ENCODE data around the gene SMS. TPM values are rescaled to one million over a fixed set of nuclear protein-coding genes. Genes with fewer than 3 reads are reported as not detected.
A peak's percentile ranks its signal among the peaks of the same experiment; 100 is the strongest.
"Not testable (repeated sequence)": the region's sequence is repeated elsewhere in the genome, so short reads cannot be mapped to it uniquely, and the experiment has no call there.

Gene SMS
- total and polyA plus RNA-seq, 9 donors: 66.1 to 79.4 (median 70.9) TPM

- WGBS (ENCODE audit: insufficient coverage): 89% methylated on average over 2 of the region's 8 CpGs
- DNase-seq: no peak
- no peaks in the 10 kb centered on the region for H3K9me3 ChIP-seq (replicated peaks; ENCODE audit: control insufficient read depth, low read depth, low read length)
- no peak overlapping the region for H3K27ac ChIP-seq (ENCODE audit: low read length)
- peaks cover 20% of the 10 kb centered on the region for H3K4me1 ChIP-seq (ENCODE audit: control insufficient read depth, insufficient read depth, low read length)
- no peaks in the 10 kb centered on the region for H3K36me3 ChIP-seq (ENCODE audit: control insufficient read depth, insufficient read depth, low read length)
- H3K27me3 ChIP-seq (ENCODE audit: control insufficient read depth, insufficient read depth, low read length): peaks cover 6% of the 10 kb centered on the region
- no peak overlapping the region for H3K4me3 ChIP-seq (ENCODE audit: low read length)
These were observed 8.5 kb downstream of the SMS start for GRCh38 chrX:21948897-21949578.

- Histone ChIP-seq H3K36me3 (ENCODE audit: control insufficient read depth, insufficient read depth, low read length) (no peaks in the 10 kb centered on the region), H3K27me3 (ENCODE audit: control insufficient read depth, insufficient read depth, low read length) (peaks cover 11% of the 10 kb centered on the region), H3K9me3 (replicated peaks; ENCODE audit: control insufficient read depth, low read depth, low read length) (no peaks in the 10 kb centered on the region), H3K27ac (ENCODE audit: low read length) (no peak overlapping the region), H3K4me1 (ENCODE audit: control insufficient read depth, insufficient read depth, low read length) (peaks cover 16% of the 10 kb centered on the region), H3K4me3 (ENCODE audit: low read length) (no peak overlapping the region)
- no peak for DNase-seq
- WGBS (ENCODE audit: insufficient coverage): no CpG with 5 or more reads among the region's 5 CpGs
These were observed 9.2 kb downstream of the SMS start for GRCh38 chrX:21949689-21950088.

- not testable (repeated sequence) for DNase-seq; H3K9me3 ChIP-seq (replicated peaks; ENCODE audit: control insufficient read depth, low read depth, low read length); H3K4me3 ChIP-seq (ENCODE audit: low read length); H3K36me3 ChIP-seq (ENCODE audit: control insufficient read depth, insufficient read depth, low read length); H3K27ac ChIP-seq (ENCODE audit: low read length)
- Histone ChIP-seq H3K27me3 (ENCODE audit: control insufficient read depth, insufficient read depth, low read length) (peaks cover 15% of the 10 kb centered on the region), H3K4me1 (ENCODE audit: control insufficient read depth, insufficient read depth, low read length) (peaks cover 16% of the 10 kb centered on the region)
- WGBS (ENCODE audit: insufficient coverage): no CpG with 5 or more reads among the region's 1 CpG
These were observed 10.0 kb downstream of the SMS start for GRCh38 chrX:21950557-21950956.

- no peaks in the 10 kb centered on the region for H3K9me3 ChIP-seq (replicated peaks; ENCODE audit: control insufficient read depth, low read depth, low read length)
- DNase-seq: no peak
- WGBS (ENCODE audit: insufficient coverage): 56% methylated on average over 1 of the region's 6 CpGs
- no peak overlapping the region for H3K4me3 ChIP-seq (ENCODE audit: low read length)
- H3K36me3 ChIP-seq (ENCODE audit: control insufficient read depth, insufficient read depth, low read length): no peaks in the 10 kb centered on the region
- no peak overlapping the region for H3K27ac ChIP-seq (ENCODE audit: low read length)
- H3K27me3 ChIP-seq (ENCODE audit: control insufficient read depth, insufficient read depth, low read length): peaks cover 12% of the 10 kb centered on the region
- peaks cover 3% of the 10 kb centered on the region for H3K4me1 ChIP-seq (ENCODE audit: control insufficient read depth, insufficient read depth, low read length)
These were observed 12.1 kb downstream of the SMS start for GRCh38 chrX:21952624-21953023.

- not testable (repeated sequence) for H3K4me1 ChIP-seq (ENCODE audit: control insufficient read depth, insufficient read depth, low read length); H3K36me3 ChIP-seq (ENCODE audit: control insufficient read depth, insufficient read depth, low read length); H3K4me3 ChIP-seq (ENCODE audit: low read length); H3K27ac ChIP-seq (ENCODE audit: low read length); H3K9me3 ChIP-seq (replicated peaks; ENCODE audit: control insufficient read depth, low read depth, low read length); DNase-seq
- WGBS (ENCODE audit: insufficient coverage): 85% methylated on average over 2 of the region's 6 CpGs
- peaks cover 12% of the 10 kb centered on the region for H3K27me3 ChIP-seq (ENCODE audit: control insufficient read depth, insufficient read depth, low read length)
These were observed 12.8 kb downstream of the SMS start for GRCh38 chrX:21953195-21953830.

- Histone ChIP-seq H3K4me3 (ENCODE audit: low read length) (no peak overlapping the region), H3K9me3 (replicated peaks; ENCODE audit: control insufficient read depth, low read depth, low read length) (no peaks in the 10 kb centered on the region), H3K4me1 (ENCODE audit: control insufficient read depth, insufficient read depth, low read length) (peaks cover 9% of the 10 kb centered on the region), H3K27ac (ENCODE audit: low read length) (no peak overlapping the region), H3K27me3 (ENCODE audit: control insufficient read depth, insufficient read depth, low read length) (peaks cover 17% of the 10 kb centered on the region), H3K36me3 (ENCODE audit: control insufficient read depth, insufficient read depth, low read length) (no peaks in the 10 kb centered on the region)
- 46% methylated on average over 4 of the region's 7 CpGs for WGBS (ENCODE audit: insufficient coverage)
- DNase-seq: no peak
These were observed 15.1 kb downstream of the SMS start for GRCh38 chrX:21955403-21956189.

- peaks cover 9% of the 10 kb centered on the region for H3K4me1 ChIP-seq (ENCODE audit: control insufficient read depth, insufficient read depth, low read length)
- H3K36me3 ChIP-seq (ENCODE audit: control insufficient read depth, insufficient read depth, low read length): no peaks in the 10 kb centered on the region
- no peak for DNase-seq
- peaks cover 21% of the 10 kb centered on the region for H3K27me3 ChIP-seq (ENCODE audit: control insufficient read depth, insufficient read depth, low read length)
- H3K9me3 ChIP-seq (replicated peaks; ENCODE audit: control insufficient read depth, low read depth, low read length): no peaks in the 10 kb centered on the region
- no peak overlapping the region for H3K27ac ChIP-seq (ENCODE audit: low read length)
- 79% methylated on average over 4 of the region's 7 CpGs for WGBS (ENCODE audit: insufficient coverage)
- no peak overlapping the region for H3K4me3 ChIP-seq (ENCODE audit: low read length)
These were observed 16.3 kb downstream of the SMS start for GRCh38 chrX:21956783-21957182.

- Histone ChIP-seq H3K4me1 (ENCODE audit: control insufficient read depth, insufficient read depth, low read length) (peaks cover 9% of the 10 kb centered on the region), H3K36me3 (ENCODE audit: control insufficient read depth, insufficient read depth, low read length) (no peaks in the 10 kb centered on the region), H3K4me3 (ENCODE audit: low read length) (no peak overlapping the region), H3K27me3 (ENCODE audit: control insufficient read depth, insufficient read depth, low read length) (peaks cover 25% of the 10 kb centered on the region), H3K9me3 (replicated peaks; ENCODE audit: control insufficient read depth, low read depth, low read length) (no peaks in the 10 kb centered on the region), H3K27ac (ENCODE audit: low read length) (no peak overlapping the region)
- 68% methylated on average over 4 of the region's 8 CpGs for WGBS (ENCODE audit: insufficient coverage)
- no peak for DNase-seq
These were observed 17.7 kb downstream of the SMS start for GRCh38 chrX:21958187-21958586.

GRCh38 chrX:21958916-21959315, 18.4 kb downstream of the SMS start:
- Histone ChIP-seq H3K9me3 (replicated peaks; ENCODE audit: control insufficient read depth, low read depth, low read length) (no peaks in the 10 kb centered on the region), H3K27ac (ENCODE audit: low read length) (peak overlapping the region; percentile 26), H3K4me3 (ENCODE audit: low read length) (no peak overlapping the region), H3K36me3 (ENCODE audit: control insufficient read depth, insufficient read depth, low read length) (no peaks in the 10 kb centered on the region), H3K4me1 (ENCODE audit: control insufficient read depth, insufficient read depth, low read length) (peaks cover 11% of the 10 kb centered on the region), H3K27me3 (ENCODE audit: control insufficient read depth, insufficient read depth, low read length) (peaks cover 30% of the 10 kb centered on the region)
- no CpG with 5 or more reads among the region's 4 CpGs for WGBS (ENCODE audit: insufficient coverage)
- DNase-seq: peak; percentile 83

GRCh38 chrX:21959362-21960051, 19.0 kb downstream of the SMS start:
- DNase-seq: no peak
- Histone ChIP-seq H3K9me3 (replicated peaks; ENCODE audit: control insufficient read depth, low read depth, low read length) (no peaks in the 10 kb centered on the region), H3K4me1 (ENCODE audit: control insufficient read depth, insufficient read depth, low read length) (peaks cover 16% of the 10 kb centered on the region), H3K27me3 (ENCODE audit: control insufficient read depth, insufficient read depth, low read length) (peaks cover 28% of the 10 kb centered on the region), H3K27ac (ENCODE audit: low read length) (no peak overlapping the region), H3K4me3 (ENCODE audit: low read length) (no peak overlapping the region), H3K36me3 (ENCODE audit: control insufficient read depth, insufficient read depth, low read length) (no peaks in the 10 kb centered on the region)
- 55% methylated on average over 8 of the region's 12 CpGs for WGBS (ENCODE audit: insufficient coverage)

All from muscle of leg (tissue), 11 donors.